GM13977 (cell line): ENCODE data around the gene CYP2D6.

Experiments
- DNase-seq: peaks from one replicate; pipeline ENCODE4 v3.0.0; 2012; ENCODE audit warnings: low spot score
- CTCF ChIP-seq: IDR thresholded peaks from 2 replicates; pipeline ENCODE4 v1.5.1; 2012; ENCODE audit warnings: mild to moderate bottlenecking, control low read depth; ENCODE audit not compliant: insufficient read depth; ENCODE audit errors: extremely low read depth, missing control alignments
- in situ Hi-C: fragments of 300-500 bp; cut with MboI; formaldehyde crosslinking; loops from one replicate; pipeline ENCODE4 v1.12.0; 2022; ENCODE audit warnings: low sequenced_read_pairs, low pct_unique_long_range_greater_than_20kb, mixed read lengths, inconsistent platforms; ENCODE audit not compliant: unreplicated experiment

Gene CYP2D6

DNA sequence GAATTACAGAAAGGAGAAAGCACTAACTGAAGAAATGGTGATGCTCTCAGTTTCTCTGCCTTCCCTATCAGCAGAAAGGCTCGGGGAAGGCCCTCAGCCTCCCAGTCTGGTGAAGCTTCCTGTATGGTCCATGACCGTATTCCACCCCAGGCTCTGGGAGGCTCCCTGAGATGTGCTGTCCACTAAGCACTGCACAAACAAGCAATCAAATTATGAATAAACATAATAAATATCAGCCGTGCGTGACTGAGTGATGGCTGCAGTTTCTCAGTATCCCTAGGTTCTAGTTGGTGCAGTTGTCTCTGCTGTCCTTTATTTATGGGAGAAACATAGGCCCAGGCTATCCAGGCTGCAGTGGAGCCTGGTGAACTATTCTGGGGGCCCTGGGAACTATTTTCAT is 47.5 kb downstream of the CYP2D6 start:
- in situ Hi-C loops = no loop called here
- no peak for DNase-seq
- no peak for TF ChIP-seq CTCF

GRCh38 chr22:42080287-42080686 is 50.3 kb downstream of the CYP2D6 start:
- DNase-seq = no peak
- in situ Hi-C loops = no loop called here
- TF ChIP-seq CTCF = no peak

DNA sequence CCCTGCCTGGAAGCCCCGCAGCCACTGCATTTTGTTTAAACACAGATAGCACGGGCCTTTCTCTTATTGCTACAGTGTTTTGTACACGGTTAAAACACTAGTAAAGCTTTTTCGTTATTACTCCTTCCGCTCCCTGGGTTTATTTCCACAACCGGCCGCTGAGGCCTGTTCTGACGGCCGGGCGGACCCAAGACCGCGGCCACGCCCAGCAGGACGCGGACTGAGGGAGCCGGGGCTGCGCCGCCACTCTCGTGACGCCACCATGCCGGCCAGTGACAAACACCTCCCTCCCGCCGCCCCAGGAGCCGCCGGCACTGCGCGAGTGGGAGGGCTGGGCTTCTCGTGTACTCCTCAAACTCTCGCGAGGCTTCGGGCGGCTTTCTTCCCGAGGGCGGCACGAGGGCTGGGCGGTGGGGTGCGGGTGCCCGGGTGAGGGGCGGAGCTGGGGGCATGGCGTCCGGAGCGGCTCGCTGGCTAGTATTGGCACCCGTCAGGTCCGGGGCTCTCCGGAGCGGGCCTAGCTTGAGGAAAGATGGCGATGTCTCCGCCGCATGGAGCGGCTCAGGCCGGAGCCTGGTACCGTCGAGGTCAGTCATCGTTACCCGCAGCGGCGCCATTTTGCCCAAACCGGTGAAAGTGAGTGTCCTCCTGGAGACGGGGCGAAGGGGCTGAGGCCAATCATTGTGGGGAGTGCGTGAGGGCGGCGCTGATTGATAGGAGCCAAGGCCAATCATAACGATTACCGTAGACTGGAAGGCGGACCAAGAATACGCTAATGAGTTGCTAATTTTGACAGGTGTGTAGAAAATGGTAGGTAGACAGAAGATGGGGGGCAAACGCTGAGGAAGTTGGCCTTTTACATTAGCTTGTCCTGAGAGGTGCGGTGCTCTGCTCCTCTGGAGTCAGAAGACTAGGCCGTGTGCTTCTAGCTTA is 51.0 kb downstream of the CYP2D6 start, which contains the start of gene SMDT1:
Gene SMDT1, plus strand, starts transcription at position 382 of the 933 bp plus-strand sequence. Its CDS starts 69 bp downstream, at position 451.
- DNase-seq = peak; percentile 99
- in situ Hi-C loops = loop anchor here (10.0 kb wide), 1 partner anchor 95 kb away; no protein-coding TSS in a partner anchor
- no peak for TF ChIP-seq CTCF

- in situ Hi-C loops = loop anchor here (10.0 kb wide), 1 partner anchor 94 kb away; no protein-coding TSS in a partner anchor
- DNase-seq = no peak
- TF ChIP-seq CTCF = no peak
These were observed 51.9 kb downstream of the CYP2D6 start for GRCh38 chr22:42078469-42079318.

- in situ Hi-C loops = loop anchor here (10.0 kb wide), 1 partner anchor 93 kb away; no protein-coding TSS in a partner anchor
- DNase-seq = no peak
- TF ChIP-seq CTCF = no peak
These were observed 53.0 kb downstream of the CYP2D6 start for GRCh38 chr22:42077486-42078125.
